Measurements from ENCODE around the gene ELK3.

The ELK3 gene

GRCh38 chr12:96170328-96170727 is 23.8 kb upstream of the ELK3 start:
- Histone ChIP-seq H3K36me3 (ENCODE audit: control insufficient read depth, insufficient read depth, low read length) (no peaks in the 10 kb centered on the region), H3K4me3 (ENCODE audit: low read length) (no peak overlapping the region), H3K27me3 (ENCODE audit: control insufficient read depth, insufficient read depth, low read length) (no peaks in the 10 kb centered on the region), H3K9ac (ENCODE audit: low read length) (no peak overlapping the region), H3K4me1 (ENCODE audit: control insufficient read depth, insufficient read depth, low read length) (peaks cover 5% of the 10 kb centered on the region), H3K9me3 (ENCODE audit: control insufficient read depth, low read length) (no peaks in the 10 kb centered on the region)

- Histone ChIP-seq H3K36me3 (ENCODE audit: control insufficient read depth, insufficient read depth, low read length) (no peaks in the 10 kb centered on the region), H3K4me1 (ENCODE audit: control insufficient read depth, insufficient read depth, low read length) (peaks cover 5% of the 10 kb centered on the region), H3K9ac (ENCODE audit: low read length) (no peak overlapping the region), H3K27me3 (ENCODE audit: control insufficient read depth, insufficient read depth, low read length) (no peaks in the 10 kb centered on the region), H3K4me3 (ENCODE audit: low read length) (no peak overlapping the region), H3K9me3 (ENCODE audit: control insufficient read depth, low read length) (no peaks in the 10 kb centered on the region)
Measured at GRCh38 chr12:96170762-96171161, 23.4 kb upstream of the ELK3 start.

- no peaks in the 10 kb centered on the region for H3K36me3 ChIP-seq (ENCODE audit: control insufficient read depth, insufficient read depth, low read length)
- H3K4me1 ChIP-seq (ENCODE audit: control insufficient read depth, insufficient read depth, low read length) = peaks cover 5% of the 10 kb centered on the region
- no peak overlapping the region for H3K9ac ChIP-seq (ENCODE audit: low read length)
- H3K4me3 ChIP-seq (ENCODE audit: low read length) = no peak overlapping the region
- H3K27me3 ChIP-seq (ENCODE audit: control insufficient read depth, insufficient read depth, low read length) = no peaks in the 10 kb centered on the region
- no peaks in the 10 kb centered on the region for H3K9me3 ChIP-seq (ENCODE audit: control insufficient read depth, low read length)
Measured at GRCh38 chr12:96171905-96172304, 22.3 kb upstream of the ELK3 start.

- H3K9ac ChIP-seq (ENCODE audit: low read length) = no peak overlapping the region
- H3K4me1 ChIP-seq (ENCODE audit: control insufficient read depth, insufficient read depth, low read length) = peaks cover 5% of the 10 kb centered on the region
- no peaks in the 10 kb centered on the region for H3K9me3 ChIP-seq (ENCODE audit: control insufficient read depth, low read length)
- H3K4me3 ChIP-seq (ENCODE audit: low read length) = no peak overlapping the region
- no peaks in the 10 kb centered on the region for H3K27me3 ChIP-seq (ENCODE audit: control insufficient read depth, insufficient read depth, low read length)
- no peaks in the 10 kb centered on the region for H3K36me3 ChIP-seq (ENCODE audit: control insufficient read depth, insufficient read depth, low read length)
Measured at GRCh38 chr12:96172981-96173380, 21.2 kb upstream of the ELK3 start.

GRCh38 chr12:96176575-96176974 is 17.6 kb upstream of the ELK3 start:
- no peak overlapping the region for H3K9ac ChIP-seq (ENCODE audit: low read length)
- H3K9me3 ChIP-seq (ENCODE audit: control insufficient read depth, low read length) = no peaks in the 10 kb centered on the region
- no peaks in the 10 kb centered on the region for H3K4me1 ChIP-seq (ENCODE audit: control insufficient read depth, insufficient read depth, low read length)
- H3K36me3 ChIP-seq (ENCODE audit: control insufficient read depth, insufficient read depth, low read length) = no peaks in the 10 kb centered on the region
- H3K4me3 ChIP-seq (ENCODE audit: low read length) = no peak overlapping the region
- H3K27me3 ChIP-seq (ENCODE audit: control insufficient read depth, insufficient read depth, low read length) = no peaks in the 10 kb centered on the region

- no peaks in the 10 kb centered on the region for H3K36me3 ChIP-seq (ENCODE audit: control insufficient read depth, insufficient read depth, low read length)
- no peak overlapping the region for H3K9ac ChIP-seq (ENCODE audit: low read length)
- H3K9me3 ChIP-seq (ENCODE audit: control insufficient read depth, low read length) = no peaks in the 10 kb centered on the region
- no peaks in the 10 kb centered on the region for H3K4me1 ChIP-seq (ENCODE audit: control insufficient read depth, insufficient read depth, low read length)
- H3K4me3 ChIP-seq (ENCODE audit: low read length) = no peak overlapping the region
- no peaks in the 10 kb centered on the region for H3K27me3 ChIP-seq (ENCODE audit: control insufficient read depth, insufficient read depth, low read length)
Measured at GRCh38 chr12:96177013-96177412, 17.2 kb upstream of the ELK3 start.

- H3K4me1 ChIP-seq (ENCODE audit: control insufficient read depth, insufficient read depth, low read length) = no peaks in the 10 kb centered on the region
- no peaks in the 10 kb centered on the region for H3K9me3 ChIP-seq (ENCODE audit: control insufficient read depth, low read length)
- H3K27me3 ChIP-seq (ENCODE audit: control insufficient read depth, insufficient read depth, low read length) = no peaks in the 10 kb centered on the region
- no peak overlapping the region for H3K4me3 ChIP-seq (ENCODE audit: low read length)
- no peak overlapping the region for H3K9ac ChIP-seq (ENCODE audit: low read length)
- no peaks in the 10 kb centered on the region for H3K36me3 ChIP-seq (ENCODE audit: control insufficient read depth, insufficient read depth, low read length)
Measured at GRCh38 chr12:96183734-96184370, 10.3 kb upstream of the ELK3 start.

GRCh38 chr12:96185914-96186313 is 8.3 kb upstream of the ELK3 start:
- H3K4me3 ChIP-seq (ENCODE audit: low read length) = no peak overlapping the region
- no peaks in the 10 kb centered on the region for H3K4me1 ChIP-seq (ENCODE audit: control insufficient read depth, insufficient read depth, low read length)
- H3K9ac ChIP-seq (ENCODE audit: low read length) = no peak overlapping the region
- no peaks in the 10 kb centered on the region for H3K9me3 ChIP-seq (ENCODE audit: control insufficient read depth, low read length)
- no peaks in the 10 kb centered on the region for H3K27me3 ChIP-seq (ENCODE audit: control insufficient read depth, insufficient read depth, low read length)
- H3K36me3 ChIP-seq (ENCODE audit: control insufficient read depth, insufficient read depth, low read length) = no peaks in the 10 kb centered on the region

GRCh38 chr12:96186607-96187301 is 7.4 kb upstream of the ELK3 start:
- Histone ChIP-seq H3K4me1 (ENCODE audit: control insufficient read depth, insufficient read depth, low read length) (no peaks in the 10 kb centered on the region), H3K9ac (ENCODE audit: low read length) (no peak overlapping the region), H3K36me3 (ENCODE audit: control insufficient read depth, insufficient read depth, low read length) (no peaks in the 10 kb centered on the region), H3K9me3 (ENCODE audit: control insufficient read depth, low read length) (no peaks in the 10 kb centered on the region), H3K27me3 (ENCODE audit: control insufficient read depth, insufficient read depth, low read length) (no peaks in the 10 kb centered on the region), H3K4me3 (ENCODE audit: low read length) (no peak overlapping the region)

GRCh38 chr12:96187956-96188355 is 6.2 kb upstream of the ELK3 start:
- no peak overlapping the region for H3K9ac ChIP-seq (ENCODE audit: low read length)
- no peaks in the 10 kb centered on the region for H3K4me1 ChIP-seq (ENCODE audit: control insufficient read depth, insufficient read depth, low read length)
- no peaks in the 10 kb centered on the region for H3K9me3 ChIP-seq (ENCODE audit: control insufficient read depth, low read length)
- H3K27me3 ChIP-seq (ENCODE audit: control insufficient read depth, insufficient read depth, low read length) = no peaks in the 10 kb centered on the region
- no peak overlapping the region for H3K4me3 ChIP-seq (ENCODE audit: low read length)
- no peaks in the 10 kb centered on the region for H3K36me3 ChIP-seq (ENCODE audit: control insufficient read depth, insufficient read depth, low read length)

GRCh38 chr12:96189781-96190180 is 4.4 kb upstream of the ELK3 start:
- Histone ChIP-seq H3K36me3 (ENCODE audit: control insufficient read depth, insufficient read depth, low read length) (no peaks in the 10 kb centered on the region), H3K9ac (ENCODE audit: low read length) (no peak overlapping the region), H3K4me3 (ENCODE audit: low read length) (no peak overlapping the region), H3K9me3 (ENCODE audit: control insufficient read depth, low read length) (no peaks in the 10 kb centered on the region), H3K27me3 (ENCODE audit: control insufficient read depth, insufficient read depth, low read length) (no peaks in the 10 kb centered on the region), H3K4me1 (ENCODE audit: control insufficient read depth, insufficient read depth, low read length) (no peaks in the 10 kb centered on the region)

GRCh38 chr12:96190413-96191108 is 3.6 kb upstream of the ELK3 start:
- H3K9me3 ChIP-seq (ENCODE audit: control insufficient read depth, low read length) = no peaks in the 10 kb centered on the region
- H3K9ac ChIP-seq (ENCODE audit: low read length) = no peak overlapping the region
- H3K36me3 ChIP-seq (ENCODE audit: control insufficient read depth, insufficient read depth, low read length) = no peaks in the 10 kb centered on the region
- no peaks in the 10 kb centered on the region for H3K27me3 ChIP-seq (ENCODE audit: control insufficient read depth, insufficient read depth, low read length)
- H3K4me3 ChIP-seq (ENCODE audit: low read length) = no peak overlapping the region
- no peaks in the 10 kb centered on the region for H3K4me1 ChIP-seq (ENCODE audit: control insufficient read depth, insufficient read depth, low read length)

Data from mucosa of stomach (tissue), 1 donor.